ENCODE results near the gene SELENOS. TPM values are rescaled to one million over a fixed set of nuclear protein-coding genes. Genes with fewer than 3 reads are reported as not detected.

SELENOS gene
- total RNA-seq, 4 donors from 2014 or later = 44.5 to 95.4 (median 61.6) TPM

GRCh38 chr15:101322854-101323477, 45.7 kb upstream of the SELENOS start:
- TF ChIP-seq, protein P1, sequence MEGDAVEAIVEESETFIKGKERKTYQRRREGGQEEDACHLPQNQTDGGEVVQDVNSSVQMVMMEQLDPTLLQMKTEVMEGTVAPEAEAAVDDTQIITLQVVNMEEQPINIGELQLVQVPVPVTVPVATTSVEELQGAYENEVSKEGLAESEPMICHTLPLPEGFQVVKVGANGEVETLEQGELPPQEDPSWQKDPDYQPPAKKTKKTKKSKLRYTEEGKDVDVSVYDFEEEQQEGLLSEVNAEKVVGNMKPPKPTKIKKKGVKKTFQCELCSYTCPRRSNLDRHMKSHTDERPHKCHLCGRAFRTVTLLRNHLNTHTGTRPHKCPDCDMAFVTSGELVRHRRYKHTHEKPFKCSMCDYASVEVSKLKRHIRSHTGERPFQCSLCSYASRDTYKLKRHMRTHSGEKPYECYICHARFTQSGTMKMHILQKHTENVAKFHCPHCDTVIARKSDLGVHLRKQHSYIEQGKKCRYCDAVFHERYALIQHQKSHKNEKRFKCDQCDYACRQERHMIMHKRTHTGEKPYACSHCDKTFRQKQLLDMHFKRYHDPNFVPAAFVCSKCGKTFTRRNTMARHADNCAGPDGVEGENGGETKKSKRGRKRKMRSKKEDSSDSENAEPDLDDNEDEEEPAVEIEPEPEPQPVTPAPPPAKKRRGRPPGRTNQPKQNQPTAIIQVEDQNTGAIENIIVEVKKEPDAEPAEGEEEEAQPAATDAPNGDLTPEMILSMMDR (IDR thresholded peaks at IDR 0.05; ENCODE audit: low read depth) = no peak

GRCh38 chr15:101322016-101322695, 44.9 kb upstream of the SELENOS start:
- TF ChIP-seq, protein P1 (IDR thresholded peaks at IDR 0.05; ENCODE audit: low read depth) = no peak

DNA sequence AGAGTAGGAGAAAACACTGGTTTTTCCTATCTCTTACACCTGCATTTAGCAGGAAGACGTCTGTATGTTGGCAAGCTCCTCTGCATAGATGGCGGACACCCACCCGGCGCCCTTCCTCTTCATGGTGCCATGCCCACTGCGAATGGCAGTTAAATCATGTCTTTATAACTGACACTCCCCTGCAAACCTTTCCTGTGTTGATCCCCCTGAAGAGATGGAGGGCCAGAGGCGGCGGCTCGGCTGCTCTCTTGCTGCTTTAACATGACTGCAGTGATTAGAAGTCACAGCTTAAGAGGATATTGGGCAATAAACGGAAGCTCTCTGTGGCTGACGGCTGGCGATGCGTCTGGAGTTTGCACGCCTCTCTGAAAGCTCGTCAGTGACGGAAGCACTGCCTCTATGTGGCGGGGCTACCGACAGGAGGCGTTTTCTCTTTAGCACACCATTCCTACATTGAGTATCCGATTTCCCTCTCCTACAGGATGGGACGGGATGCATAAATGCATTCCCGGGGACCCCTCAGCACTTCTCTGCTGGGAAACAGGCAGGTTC, 43.3 kb upstream of the SELENOS start:
- TF ChIP-seq, protein P1 (IDR thresholded peaks at IDR 0.05; ENCODE audit: low read depth) = no peak

GRCh38 chr15:101318839-101319238, 41.6 kb upstream of the SELENOS start:
- TF ChIP-seq, protein P1 (IDR thresholded peaks at IDR 0.05; ENCODE audit: low read depth) = no peak

DNA sequence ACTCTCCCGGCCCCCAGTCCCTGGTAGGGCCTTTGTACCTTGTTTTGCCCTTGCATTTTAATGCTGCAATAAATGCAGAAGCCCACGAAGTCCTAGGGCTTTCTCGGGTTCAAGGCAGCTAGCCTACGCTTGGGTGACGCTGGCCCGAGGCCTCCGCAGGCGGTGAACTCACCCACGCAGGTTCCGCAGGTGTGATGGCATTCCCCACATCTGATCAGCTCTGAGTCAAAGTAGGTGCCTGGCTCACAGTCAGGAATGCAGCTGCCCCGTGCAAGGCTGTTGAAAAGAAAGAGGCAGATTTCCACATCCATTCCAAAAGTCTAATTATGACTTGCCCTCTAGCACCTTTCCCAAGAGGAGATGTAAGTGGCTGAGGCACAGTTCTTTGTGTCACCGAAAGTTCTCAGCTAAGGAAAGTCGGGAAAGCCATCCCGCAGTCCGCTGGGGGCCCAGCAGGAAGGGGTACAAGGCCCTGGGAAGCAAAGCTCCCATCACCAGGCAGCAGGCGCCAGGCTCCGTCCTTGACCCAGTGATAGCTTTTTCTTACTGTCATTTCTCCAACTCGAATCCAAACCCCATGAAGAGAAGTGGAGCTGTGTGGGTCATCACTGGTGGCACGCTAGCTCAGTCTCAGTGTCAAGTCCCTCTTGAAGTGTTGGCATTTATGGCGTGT, 41.0 kb upstream of the SELENOS start:
- TF ChIP-seq, protein P1 (IDR thresholded peaks at IDR 0.05; ENCODE audit: low read depth) = no peak

DNA sequence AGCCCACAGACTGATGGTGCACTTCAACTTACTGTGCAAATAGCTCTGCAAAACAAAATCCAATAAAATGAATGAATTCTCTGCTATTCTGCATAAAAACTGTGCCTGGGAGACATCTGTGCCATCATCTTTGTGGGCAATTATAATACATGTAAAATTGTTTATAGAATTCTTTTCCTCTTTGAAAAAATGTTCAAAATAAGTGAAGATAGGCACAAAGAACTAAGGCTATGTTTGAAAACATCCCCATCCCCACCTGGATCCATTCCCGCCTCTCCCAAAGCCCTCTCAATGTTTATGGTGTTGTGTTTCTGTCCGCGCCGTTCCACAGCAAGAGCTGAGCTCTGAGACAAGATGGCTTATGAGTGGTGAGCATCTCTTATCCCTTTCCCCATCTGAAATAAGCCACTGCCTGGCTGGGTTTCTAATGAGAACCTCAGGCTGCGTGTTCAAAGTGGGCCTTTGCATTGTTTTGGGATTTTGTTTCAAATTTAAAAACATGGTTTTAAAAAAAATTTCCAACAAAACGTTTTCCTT, 40.1 kb upstream of the SELENOS start:
- TF ChIP-seq, protein P1 (IDR thresholded peaks at IDR 0.05; ENCODE audit: low read depth) = no peak

DNA sequence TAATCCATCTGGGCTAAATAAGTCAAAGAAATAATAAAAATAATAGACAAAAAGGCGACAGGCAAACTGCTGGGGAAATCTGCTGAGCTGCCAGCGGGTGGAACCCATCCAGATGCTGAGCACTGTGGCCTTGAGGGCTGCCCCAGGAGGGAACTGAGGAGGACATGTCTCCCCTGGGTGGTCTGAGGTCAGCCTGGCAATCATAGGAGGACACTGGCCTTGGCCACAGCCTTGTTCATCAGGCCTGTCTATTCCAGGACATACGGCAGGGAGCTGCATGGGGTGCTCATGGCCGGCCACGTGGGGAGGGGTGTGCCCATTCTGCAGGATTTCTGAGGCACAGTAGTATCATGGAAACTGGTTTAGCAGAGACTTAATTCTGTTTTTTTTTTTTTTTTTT, 39.2 kb upstream of the SELENOS start:
- TF ChIP-seq, protein P1 (IDR thresholded peaks at IDR 0.05; ENCODE audit: low read depth) = no peak

Data from subcutaneous adipose tissue (tissue), 4 donors.